Gastrocnemius medialis (tissue), 4 donors: Measurements from ENCODE around the gene TMCC2. TPM values are rescaled to one million over a fixed set of nuclear protein-coding genes. Genes with fewer than 3 reads are reported as not detected.
"Not testable (repeated sequence)": the region's sequence is repeated elsewhere in the genome, so short reads cannot be mapped to it uniquely, and the experiment has no call there.

Experiments used
- ATAC-seq, 2 donors: fragments of 150-250 bp; one replicate each; pipeline ENCODE4 v1.9.1; 2016
- DNase-seq, 2 donors: peaks; one replicate each; pipeline ENCODE4 v3.0.0-alpha.2; 2019
- H3K27ac ChIP-seq, 4 donors: fragments of 200-600 bp; sonication (generic); 1 replicate in 1 of 4; 2 replicates in 3 of 4; pipeline ENCODE4 v1.5.1; 2016 to 2018; ENCODE audit warnings: mild to moderate bottlenecking in 2 of 4, moderate library complexity in 1 of 4
- H3K27me3 ChIP-seq, 3 donors: fragments of 200-600 bp; sonication (generic) in 2 of 3; 1 replicate in 1 of 3; 2 replicates in 2 of 3; pipeline versions ENCODE4 v1.5.1 to v1.6.0; 2016 to 2019; ENCODE audit warnings: mild to moderate bottlenecking in 1 of 3, moderate library complexity in 1 of 3
- H3K36me3 ChIP-seq, 2 donors: fragments of 200-600 bp; sonication (generic) in 1 of 2; one replicate each; pipeline ENCODE4 v1.5.1; 2017 to 2018
- H3K4me1 ChIP-seq, 2 donors: fragments of 200-600 bp; sonication (generic) in 1 of 2; one replicate each; pipeline ENCODE4 v1.5.1; 2016 to 2017; ENCODE audit warnings: mild to moderate bottlenecking in 2 of 2
- H3K4me3 ChIP-seq, 4 donors: fragments of 200-600 bp; sonication (generic) in 3 of 4; 1 replicate in 1 of 4; 2 replicates in 3 of 4; pipeline ENCODE4 v1.5.1; 2016 to 2019; ENCODE audit warnings: mild to moderate bottlenecking in 2 of 4
- H3K9me3 ChIP-seq, 3 donors: fragments of 200-600 bp; sonication (generic) in 2 of 3; 1 replicate in 1 of 3; 2 replicates in 2 of 3; pipeline ENCODE4 v1.5.1; 2016 to 2019
- CTCF ChIP-seq, 5 experiments: fragments of 450-650 bp in 3 of 5; fragments of 200-600 bp in 2 of 5; sonication (generic) in 2 of 5; IDR thresholded peaks in 4 of 5; conservative IDR thresholded peaks in 1 of 5; 1 replicate in 4 of 5; 2 replicates in 1 of 5; pipeline ENCODE4 v1.5.1; 2016 to 2019; ENCODE audit warnings: antibody characterized with exemption in 5 of 5, mild to moderate bottlenecking in 3 of 5, moderate library complexity in 3 of 5
- POLR2A ChIP-seq, 2 donors: fragments of 450-650 bp; IDR thresholded peaks; one replicate each; pipeline ENCODE4 v1.6.1; 2017; ENCODE audit warnings: antibody characterized with exemption in 2 of 2, mild to moderate bottlenecking in 2 of 2, moderate library complexity in 2 of 2
- in situ Hi-C, 4 donors: fragments of 200-750 bp; cut with MboI; loops; one replicate each; pipeline versions ENCODE4 v1.15.0 to v1.8.0; 2017; ENCODE audit warnings: low sequenced_read_pairs in 4 of 4
- intact Hi-C: fragments of 100-400 bp; cut with DNase I; formaldehyde crosslinking; loops from one replicate; pipeline ENCODE4 v1.15.1; 2023; ENCODE audit warnings: low total_unique reads
- total RNA-seq, 4 donors: library from RNA; depleted of rRNA; stranded (reverse); fragments of >200 nt; gene quantifications; one replicate each; pipeline versions ENCODE4 v1.1.0 to v1.2.3, GENCODE V29; 2016

TMCC2 gene
- total RNA-seq, 4 donors from 2014 or later, result 1.1 to 7.6 (median 5.6) TPM

- Histone ChIP-seq H3K36me3 (no peaks in the 10 kb centered on the region), H3K27ac (peak overlapping the region in 1 of 4 donors; percentile 40), H3K9me3 (no peaks in the 10 kb centered on the region), H3K27me3 (no peaks in the 10 kb centered on the region), H3K4me1 (peaks cover 4 to 10% of the 10 kb centered on the region in 2 donors), H3K4me3 (no peak overlapping the region)
- TF ChIP-seq POLR2A (IDR thresholded peaks at IDR 0.05) (no peak), CTCF (IDR thresholded peaks at IDR 0.05 in 4 of 5, conservative IDR thresholded peaks at IDR 0.05 in 1 of 5) (no peak)
- intact Hi-C loops (no loop called here), in situ Hi-C loops (no loop called here)
- ATAC-seq (no peak), DNase-seq (no peak)
Observed at GRCh38 chr1:205294934-205295333, 67.2 kb downstream of the TMCC2 start.

GRCh38 chr1:205296154-205296553, 68.4 kb downstream of the TMCC2 start:
- DNase-seq (no peak), ATAC-seq (no peak)
- in situ Hi-C loops (no loop called here), intact Hi-C loops (no loop called here)
- H3K9me3 ChIP-seq, result no peaks in the 10 kb centered on the region
- no peaks in the 10 kb centered on the region for H3K27me3 ChIP-seq
- no peak overlapping the region for H3K27ac ChIP-seq
- H3K4me1 ChIP-seq, result peaks cover 4 to 10% of the 10 kb centered on the region in 2 donors
- H3K36me3 ChIP-seq, result no peaks in the 10 kb centered on the region
- no peak for TF ChIP-seq CTCF (IDR thresholded peaks at IDR 0.05 in 4 of 5, conservative IDR thresholded peaks at IDR 0.05 in 1 of 5)
- no peak for TF ChIP-seq POLR2A (IDR thresholded peaks at IDR 0.05)
- no peak overlapping the region for H3K4me3 ChIP-seq

- H3K36me3 ChIP-seq, H3K27me3 ChIP-seq, H3K27ac ChIP-seq, ATAC-seq, DNase-seq, H3K4me1 ChIP-seq, H3K9me3 ChIP-seq, H3K4me3 ChIP-seq, intact Hi-C loops, in situ Hi-C loops: not testable (repeated sequence)
Observed at GRCh38 chr1:205297546-205298177, 69.9 kb downstream of the TMCC2 start.

GRCh38 chr1:205298191-205298994, 70.6 kb downstream of the TMCC2 start:
- Histone ChIP-seq H3K27ac (no peak overlapping the region), H3K27me3 (no peaks in the 10 kb centered on the region), H3K9me3 (no peaks in the 10 kb centered on the region), H3K36me3 (no peaks in the 10 kb centered on the region), H3K4me1 (peaks cover 4 to 10% of the 10 kb centered on the region in 2 donors), H3K4me3 (no peak overlapping the region)
- no peak for TF ChIP-seq POLR2A (IDR thresholded peaks at IDR 0.05)
- no peak for TF ChIP-seq CTCF (IDR thresholded peaks at IDR 0.05 in 4 of 5, conservative IDR thresholded peaks at IDR 0.05 in 1 of 5)
- ATAC-seq (no peak), DNase-seq (no peak)
- in situ Hi-C loops (no loop called here), intact Hi-C loops (no loop called here)

GRCh38 chr1:205300149-205300548, 72.4 kb downstream of the TMCC2 start:
- intact Hi-C loops, result no loop called here
- TF ChIP-seq POLR2A (IDR thresholded peaks at IDR 0.05), result no peak
- TF ChIP-seq CTCF (IDR thresholded peaks at IDR 0.05 in 4 of 5, conservative IDR thresholded peaks at IDR 0.05 in 1 of 5), result no peak
- Histone ChIP-seq H3K9me3 (no peaks in the 10 kb centered on the region), H3K4me1 (no peaks in the 10 kb centered on the region), H3K4me3 (no peak overlapping the region), H3K36me3 (peaks cover 0 to 5% of the 10 kb centered on the region in 2 donors), H3K27ac (no peak overlapping the region), H3K27me3 (no peaks in the 10 kb centered on the region)
- ATAC-seq, result no peak
- DNase-seq, result no peak
- in situ Hi-C loops, result no loop called here
